ENCODE data around the gene INMT. TPM values are rescaled to one million over a fixed set of nuclear protein-coding genes. Genes with fewer than 3 reads are reported as not detected.

Gene INMT
- total and polyA plus RNA-seq, 8 donors, result 1.8 to 27.2 (median 7.1) TPM

GRCh38 chr7:30778255-30779025 is 26.5 kb downstream of the INMT start:
- TF ChIP-seq CTCF (IDR thresholded peaks at IDR 0.05) (no peak), POLR2A (IDR thresholded peaks at IDR 0.05) (no peak), POLR2AphosphoS5 (IDR thresholded peaks at IDR 0.05) (no peak), EP300 (IDR thresholded peaks at IDR 0.05) (no peak)
- H3K4me1 ChIP-seq, result peaks cover 0 to 25% (median 0%) of the 10 kb centered on the region in 4 donors
- WGBS, 5 donors, result 65 to 93% (median 87%) methylated on average over 11 to 15 of the region's 15 CpGs

DNA sequence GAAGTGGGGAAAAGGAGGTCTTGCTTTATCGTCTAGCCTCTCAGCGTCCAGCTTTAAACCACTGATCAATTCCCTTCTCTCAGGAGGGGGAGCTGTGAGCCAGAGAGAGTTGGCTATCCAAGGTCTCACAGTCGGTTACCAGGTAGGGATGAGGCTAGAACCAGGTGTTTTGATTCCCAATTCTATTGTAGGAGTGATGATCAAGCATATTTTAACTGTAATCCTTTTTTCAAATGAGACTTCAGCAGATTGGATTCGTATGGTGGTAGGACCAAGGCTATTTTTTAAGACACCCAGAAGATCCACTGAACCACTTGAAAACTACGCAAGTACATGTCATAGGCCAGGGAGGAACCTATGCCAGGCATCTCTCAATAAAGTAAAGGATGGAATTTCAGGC is 27.6 kb downstream of the INMT start:
- 75 to 95% (median 84%) methylated on average over 5 of the region's 5 CpGs for WGBS, 5 donors
- Histone ChIP-seq H3K4me1 (peaks cover 0 to 25% (median 0%) of the 10 kb centered on the region in 4 donors), H3K36me3 (peaks cover 13 to 49% (median 38%) of the 10 kb centered on the region in 4 donors), H3K27me3 (no peaks in the 10 kb centered on the region), H3K27ac (peak overlapping the region in 1 of 5 donors; percentile 79), H3K9me3 (no peaks in the 10 kb centered on the region), H3K4me3 (no peak overlapping the region)
- no peak for DNase-seq
- TF ChIP-seq POLR2AphosphoS5 (IDR thresholded peaks at IDR 0.05) (no peak), POLR2A (IDR thresholded peaks at IDR 0.05) (no peak), CTCF (IDR thresholded peaks at IDR 0.05) (no peak), EP300 (IDR thresholded peaks at IDR 0.05) (no peak)
- intact Hi-C loops (cut with DNase I; ENCODE audit: low total_unique reads), result no loop called here

More at GRCh38 chr7:30778255-30779025, 26.5 kb downstream of the INMT start:
- no peak for DNase-seq
- intact Hi-C loops (cut with DNase I; ENCODE audit: low total_unique reads), result no loop called here
- Histone ChIP-seq H3K36me3 (peaks cover 13 to 38% (median 28%) of the 10 kb centered on the region in 4 donors), H3K27me3 (no peaks in the 10 kb centered on the region), H3K4me3 (no peak overlapping the region), H3K27ac (peak overlapping the region in 3 of 5 donors; percentile 49 to 79 (median 56)), H3K9me3 (no peaks in the 10 kb centered on the region)

GRCh38 chr7:30780941-30781340 is 29.0 kb downstream of the INMT start:
- Histone ChIP-seq H3K27ac (no peak overlapping the region), H3K9me3 (no peaks in the 10 kb centered on the region), H3K4me3 (no peak overlapping the region), H3K27me3 (no peaks in the 10 kb centered on the region), H3K4me1 (peaks cover 0 to 25% (median 0%) of the 10 kb centered on the region in 4 donors), H3K36me3 (peaks cover 13 to 61% (median 51%) of the 10 kb centered on the region in 4 donors)
- TF ChIP-seq EP300 (IDR thresholded peaks at IDR 0.05), result no peak
- no peak for TF ChIP-seq POLR2AphosphoS5 (IDR thresholded peaks at IDR 0.05)
- TF ChIP-seq CTCF (IDR thresholded peaks at IDR 0.05), result no peak
- TF ChIP-seq POLR2A (IDR thresholded peaks at IDR 0.05), result no peak
- DNase-seq, result no peak
- 85 to 96% (median 91%) methylated on average over 4 of the region's 4 CpGs for WGBS, 5 donors
- intact Hi-C loops (cut with DNase I; ENCODE audit: low total_unique reads), result no loop called here

- Histone ChIP-seq H3K36me3 (peaks cover 13 to 76% (median 61%) of the 10 kb centered on the region in 4 donors), H3K4me3 (no peak overlapping the region), H3K27ac (no peak overlapping the region), H3K27me3 (no peaks in the 10 kb centered on the region), H3K9me3 (no peaks in the 10 kb centered on the region), H3K4me1 (peaks cover 0 to 20% (median 0%) of the 10 kb centered on the region in 4 donors)
- DNase-seq, result no peak
- intact Hi-C loops (cut with DNase I; ENCODE audit: low total_unique reads), result no loop called here
- TF ChIP-seq EP300 (IDR thresholded peaks at IDR 0.05) (no peak), CTCF (IDR thresholded peaks at IDR 0.05) (no peak), POLR2AphosphoS5 (IDR thresholded peaks at IDR 0.05) (no peak), POLR2A (IDR thresholded peaks at IDR 0.05) (no peak)
These were observed 30.8 kb downstream of the INMT start for GRCh38 chr7:30782690-30783089.
